ENCODE results near the gene FZD8.
A peak's percentile ranks its signal among the peaks of the same experiment; 100 is the strongest.

The FZD8 gene

DNA sequence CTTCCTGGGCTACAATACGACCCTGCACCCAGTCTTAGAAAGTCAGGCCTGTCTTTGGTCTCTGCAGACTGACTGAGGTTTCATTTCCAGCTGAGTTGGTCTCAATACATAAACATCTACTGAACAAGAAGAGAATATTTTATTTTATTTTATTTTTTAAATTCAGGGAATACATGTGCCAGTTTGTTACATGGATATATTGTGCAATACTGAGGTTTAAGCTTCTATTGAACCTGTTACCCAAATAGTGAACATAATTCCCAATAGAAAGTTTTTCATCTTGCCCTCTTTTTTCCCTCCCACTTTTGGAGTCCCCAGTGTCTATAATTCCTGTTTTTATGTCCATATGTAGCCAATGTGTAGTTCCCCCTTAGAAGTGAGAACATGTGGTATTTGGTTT is 10.7 kb downstream of the FZD8 start:
- POLR2A ChIA-PET (ENCODE audit: low non-redundant PET), result no interaction called here
- no peak overlapping the region for H3K27ac ChIP-seq
- CTCF ChIA-PET, result no interaction called here

DNA sequence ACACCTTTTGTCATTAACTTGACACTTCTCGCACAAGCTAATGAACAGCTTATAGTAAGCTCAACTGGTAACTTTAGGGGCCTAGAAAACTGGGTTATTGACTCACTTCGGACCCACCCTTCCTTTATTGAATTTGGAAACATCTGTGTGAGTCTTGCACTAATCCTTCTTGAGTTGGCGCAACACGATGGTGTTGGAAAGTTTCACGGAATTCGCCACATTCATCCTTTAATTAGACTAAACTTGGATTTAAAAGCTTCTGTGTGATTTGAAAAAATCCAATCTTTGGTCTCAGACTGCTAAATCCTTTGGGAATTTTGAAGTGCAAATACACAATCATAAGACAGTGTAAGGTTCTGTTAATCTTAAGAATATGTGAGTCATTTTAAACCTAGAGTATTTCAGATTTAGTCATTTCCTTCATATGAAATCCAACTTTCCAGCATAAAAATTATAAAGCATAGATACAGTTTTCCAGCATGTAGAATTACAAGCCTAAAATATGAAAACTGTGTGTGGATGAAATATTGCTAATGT is 15.1 kb downstream of the FZD8 start:
- TF ChIP-seq, protein P1, sequence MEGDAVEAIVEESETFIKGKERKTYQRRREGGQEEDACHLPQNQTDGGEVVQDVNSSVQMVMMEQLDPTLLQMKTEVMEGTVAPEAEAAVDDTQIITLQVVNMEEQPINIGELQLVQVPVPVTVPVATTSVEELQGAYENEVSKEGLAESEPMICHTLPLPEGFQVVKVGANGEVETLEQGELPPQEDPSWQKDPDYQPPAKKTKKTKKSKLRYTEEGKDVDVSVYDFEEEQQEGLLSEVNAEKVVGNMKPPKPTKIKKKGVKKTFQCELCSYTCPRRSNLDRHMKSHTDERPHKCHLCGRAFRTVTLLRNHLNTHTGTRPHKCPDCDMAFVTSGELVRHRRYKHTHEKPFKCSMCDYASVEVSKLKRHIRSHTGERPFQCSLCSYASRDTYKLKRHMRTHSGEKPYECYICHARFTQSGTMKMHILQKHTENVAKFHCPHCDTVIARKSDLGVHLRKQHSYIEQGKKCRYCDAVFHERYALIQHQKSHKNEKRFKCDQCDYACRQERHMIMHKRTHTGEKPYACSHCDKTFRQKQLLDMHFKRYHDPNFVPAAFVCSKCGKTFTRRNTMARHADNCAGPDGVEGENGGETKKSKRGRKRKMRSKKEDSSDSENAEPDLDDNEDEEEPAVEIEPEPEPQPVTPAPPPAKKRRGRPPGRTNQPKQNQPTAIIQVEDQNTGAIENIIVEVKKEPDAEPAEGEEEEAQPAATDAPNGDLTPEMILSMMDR (conservative IDR thresholded peaks at IDR 0.05; ENCODE audit: low read depth), result no peak
- CTCF ChIA-PET, result interaction anchor here (1.6 kb wide), 1 partner anchor 14 kb away, joined by 6 read pairs; no protein-coding TSS in a partner anchor
- H3K27ac ChIP-seq, result no peak overlapping the region
- no peak for DNase-seq (ENCODE audit: low spot score)
- POLR2A ChIA-PET (ENCODE audit: low non-redundant PET), result no interaction called here

More for the DNA sequence above, 10.7 kb downstream of the FZD8 start:
- TF ChIP-seq, protein P1 (conservative IDR thresholded peaks at IDR 0.05; ENCODE audit: low read depth), result no peak
- no peak for DNase-seq (ENCODE audit: low spot score)

DNA sequence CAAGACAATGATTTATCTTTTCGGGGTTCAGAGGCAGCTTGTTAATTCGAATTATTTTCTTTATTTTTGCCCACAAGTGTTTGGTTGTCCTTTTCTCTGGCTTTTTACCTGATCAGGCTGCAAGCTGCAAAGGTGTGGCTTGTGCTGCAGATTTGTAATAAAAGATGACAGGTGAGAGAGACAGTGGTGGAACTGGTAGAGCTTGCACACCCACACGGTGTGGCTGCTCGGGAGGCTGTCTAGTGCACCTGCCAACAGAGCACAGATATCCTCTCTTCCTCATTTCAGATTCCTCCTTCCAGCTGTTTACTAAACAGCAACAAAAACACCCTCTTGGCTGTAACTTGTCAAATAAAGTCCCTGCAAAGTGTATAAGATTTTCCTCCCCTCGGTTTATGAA is 27.8 kb downstream of the FZD8 start:
- H3K27ac ChIP-seq, result no peak overlapping the region
- POLR2A ChIA-PET (ENCODE audit: low non-redundant PET), result no interaction called here
- CTCF ChIA-PET, result interaction anchor here (0.6 to 1.3 kb wide), 4 partner anchors 26 to 1881 kb away, joined by 3 to 4 read pairs (median 4); no protein-coding TSS in a partner anchor
- no peak for DNase-seq (ENCODE audit: low spot score)
- TF ChIP-seq, protein P1 (conservative IDR thresholded peaks at IDR 0.05; ENCODE audit: low read depth), result no peak

DNA sequence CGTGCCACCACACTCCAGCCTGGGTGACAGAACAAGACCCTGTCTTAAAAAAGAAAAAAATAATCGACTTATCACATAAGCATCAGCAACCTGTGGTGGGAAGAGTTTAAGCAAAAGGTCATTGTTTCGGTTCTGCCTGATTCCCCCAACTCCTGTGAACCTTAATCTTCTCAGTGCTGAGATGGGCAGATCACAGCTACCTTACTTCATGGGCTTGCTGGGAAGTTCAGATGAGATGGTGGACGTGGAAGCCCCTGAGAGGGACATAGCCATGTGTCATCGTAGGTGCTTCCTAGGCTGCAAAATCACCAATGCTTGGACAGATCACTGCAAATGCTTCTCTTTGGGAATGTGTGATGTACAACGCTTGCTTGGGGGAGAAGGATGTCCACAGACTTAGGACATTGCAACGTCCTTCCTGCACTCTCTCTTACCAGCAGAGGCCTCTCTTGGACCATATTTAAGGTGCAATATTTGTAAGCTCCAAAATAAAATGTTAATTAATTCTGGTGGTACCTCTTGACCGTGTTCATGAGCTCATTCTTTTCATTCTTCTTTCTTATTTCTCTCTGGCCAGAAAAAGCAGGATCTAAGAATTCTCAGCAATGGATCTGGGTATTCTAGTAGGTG is 28.4 kb downstream of the FZD8 start:
- TF ChIP-seq, protein P1 (conservative IDR thresholded peaks at IDR 0.05; ENCODE audit: low read depth), result 0 out of 2 replicates have a peak, but pooled peaks have one; percentile 13
- DNase-seq (ENCODE audit: low spot score), result no peak
- CTCF ChIA-PET, result interaction anchor here (0.6 to 1.3 kb wide), 8 partner anchors 8 to 1882 kb away, joined by 3 to 5 read pairs (median 4); no protein-coding TSS in a partner anchor
- POLR2A ChIA-PET (ENCODE audit: low non-redundant PET), result no interaction called here
- no peak overlapping the region for H3K27ac ChIP-seq

DNA sequence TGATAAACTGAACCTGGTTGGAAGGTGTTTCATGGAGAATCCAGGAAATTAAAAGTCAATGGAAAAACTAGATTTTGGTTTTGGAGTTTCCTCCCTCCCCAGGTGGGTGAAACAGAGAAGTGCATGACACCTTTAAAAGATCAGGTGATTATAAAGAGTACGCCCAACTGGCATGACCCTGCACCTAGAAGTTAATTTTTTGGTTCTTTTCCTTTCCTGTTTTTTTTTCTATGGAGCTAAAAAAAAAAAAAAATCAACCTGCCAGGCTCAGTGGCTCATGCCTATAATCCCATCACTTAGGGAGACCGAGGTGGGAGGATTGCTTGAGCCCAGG is 29.0 kb downstream of the FZD8 start:
- CTCF ChIA-PET, result interaction anchor here (0.6 to 1.3 kb wide), 8 partner anchors 9 to 1121 kb away, joined by 3 to 5 read pairs (median 4); no protein-coding TSS in a partner anchor
- POLR2A ChIA-PET (ENCODE audit: low non-redundant PET), result no interaction called here

DNA sequence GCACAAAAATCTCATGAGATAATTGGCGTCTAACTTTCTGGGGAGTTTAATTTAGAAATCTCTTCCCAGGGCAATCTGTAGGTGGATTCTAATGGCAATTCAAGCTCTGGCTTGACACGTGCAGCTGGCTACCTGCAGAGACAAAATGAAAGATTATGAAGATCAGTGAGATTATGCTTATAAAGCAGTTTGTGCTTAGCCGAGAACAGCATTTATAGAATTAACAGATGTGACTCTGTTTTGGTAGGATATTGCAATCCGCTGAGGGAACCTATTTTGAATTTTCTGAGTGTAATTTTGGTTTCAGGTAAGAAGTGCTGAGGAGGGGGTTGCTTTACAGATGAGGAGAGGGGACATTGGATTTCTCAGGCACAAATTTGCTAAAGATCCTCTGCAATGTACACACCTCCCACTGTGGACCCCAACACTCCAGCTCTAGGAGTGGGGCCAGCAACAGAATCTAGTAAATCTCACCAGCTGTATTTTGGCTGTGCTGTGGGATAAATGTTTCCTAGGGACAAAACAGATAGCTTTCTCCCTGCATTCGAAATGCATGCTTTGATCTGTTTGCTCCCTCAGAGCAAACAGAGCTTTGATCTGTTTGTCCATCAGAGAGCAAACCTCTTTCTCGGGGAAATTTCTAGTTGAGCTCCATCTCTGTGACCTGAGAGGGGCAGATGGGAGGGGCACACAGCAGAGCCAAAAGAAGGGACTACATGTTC is 29.6 kb downstream of the FZD8 start:
- CTCF ChIA-PET, result interaction anchor here (0.6 to 0.7 kb wide), 2 partner anchors 11 to 28 kb away, joined by 3 read pairs; no protein-coding TSS in a partner anchor
- POLR2A ChIA-PET (ENCODE audit: low non-redundant PET), result no interaction called here
- H3K27ac ChIP-seq, result no peak overlapping the region

More for the DNA sequence above, 29.0 kb downstream of the FZD8 start:
- H3K27ac ChIP-seq, result no peak overlapping the region
- TF ChIP-seq, protein P1 (conservative IDR thresholded peaks at IDR 0.05; ENCODE audit: low read depth), result no peak
- DNase-seq (ENCODE audit: low spot score), result no peak

More for the DNA sequence above, 29.6 kb downstream of the FZD8 start:
- DNase-seq (ENCODE audit: low spot score), result no peak
- TF ChIP-seq, protein P1 (conservative IDR thresholded peaks at IDR 0.05; ENCODE audit: low read depth), result no peak

All from RWPE1 (cell line).